Measurements from ENCODE around the gene NXT1. TPM values are rescaled to one million over a fixed set of nuclear protein-coding genes. Genes with fewer than 3 reads are reported as not detected.

The NXT1 gene
- total and polyA plus RNA-seq, 2 donors from 2014 or later, result 17.6 to 21.4 TPM

GRCh38 chr20:23390091-23390774, 39.6 kb downstream of the NXT1 start:
- no peak overlapping the region for H3K4me3 ChIP-seq (ENCODE audit: low read length in 3 of 3)
- H3K9ac ChIP-seq (ENCODE audit: low read length in 3 of 3), result no peak overlapping the region
- no peak for TF ChIP-seq CTCF (IDR thresholded peaks at IDR 0.05; ENCODE audit: borderline replicate concordance, extremely low read depth, insufficient read depth)
- no peak overlapping the region for H3K27ac ChIP-seq (ENCODE audit: low read depth in 2 of 2, low read length in 2 of 2)
- H3K9me3 ChIP-seq (ENCODE audit: control insufficient read depth in 2 of 3, insufficient read depth in 1 of 3, low read length in 3 of 3), result peaks cover 0 to 3% (median 0%) of the 10 kb centered on the region in 3 donors
- H3K27me3 ChIP-seq (ENCODE audit: control insufficient read depth, insufficient read depth, low read length), result no peaks in the 10 kb centered on the region
- FAIRE-seq (no peak), DNase-seq (no peak)
- H3K36me3 ChIP-seq (ENCODE audit: control insufficient read depth in 2 of 3, insufficient read depth in 3 of 3, low read length in 3 of 3), result peaks cover 2 to 29% (median 28%) of the 10 kb centered on the region in 3 donors
- intact Hi-C loops (cut with DNase I), result no loop called here
- no peaks in the 10 kb centered on the region for H3K4me1 ChIP-seq (ENCODE audit: control insufficient read depth in 2 of 3, insufficient read depth in 2 of 3, low read depth in 1 of 3, low read length in 3 of 3)

DNA sequence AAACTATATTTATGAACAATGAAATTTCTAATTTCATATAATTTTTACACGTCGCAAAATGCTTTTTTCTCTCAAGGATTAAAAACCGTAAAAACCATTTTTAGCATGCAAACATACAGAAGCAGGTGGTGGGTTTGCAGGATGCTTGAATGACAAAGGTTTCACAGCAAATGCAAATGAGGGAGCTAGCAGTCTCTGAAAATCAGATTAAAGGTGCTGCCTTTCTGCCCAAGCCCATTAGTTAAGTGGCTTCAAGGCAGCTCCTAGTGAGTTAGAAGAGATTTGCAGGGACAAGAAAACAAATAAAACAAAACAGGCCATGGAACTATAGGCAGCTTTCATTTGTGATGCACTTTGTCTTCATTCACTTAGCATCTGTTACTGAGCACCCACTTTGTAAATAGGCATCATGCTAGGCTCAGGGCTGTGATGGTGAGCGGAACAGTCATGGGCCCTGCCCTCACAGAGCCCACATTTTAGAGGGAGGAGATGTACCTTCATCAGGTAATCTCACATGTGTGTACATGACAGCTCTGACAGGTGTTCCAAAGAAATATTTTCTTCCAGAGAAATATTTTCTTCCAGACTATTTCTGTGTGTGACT, 41.2 kb downstream of the NXT1 start:
- Histone ChIP-seq H3K36me3 (ENCODE audit: control insufficient read depth in 2 of 3, insufficient read depth in 3 of 3, low read length in 3 of 3) (peaks cover 2 to 28% (median 25%) of the 10 kb centered on the region in 3 donors), H3K9ac (ENCODE audit: low read length in 3 of 3) (no peak overlapping the region), H3K4me1 (ENCODE audit: control insufficient read depth in 2 of 3, insufficient read depth in 2 of 3, low read depth in 1 of 3, low read length in 3 of 3) (no peaks in the 10 kb centered on the region), H3K4me3 (ENCODE audit: low read length in 3 of 3) (no peak overlapping the region), H3K27ac (ENCODE audit: low read depth in 2 of 2, low read length in 2 of 2) (no peak overlapping the region), H3K9me3 (ENCODE audit: control insufficient read depth in 2 of 3, insufficient read depth in 1 of 3, low read length in 3 of 3) (peaks cover 0 to 1% (median 0%) of the 10 kb centered on the region in 3 donors), H3K27me3 (ENCODE audit: control insufficient read depth, insufficient read depth, low read length) (no peaks in the 10 kb centered on the region)
- intact Hi-C loops (cut with DNase I), result no loop called here
- no peak for TF ChIP-seq CTCF (IDR thresholded peaks at IDR 0.05; ENCODE audit: borderline replicate concordance, extremely low read depth, insufficient read depth)
- DNase-seq (no peak), FAIRE-seq (no peak)

DNA sequence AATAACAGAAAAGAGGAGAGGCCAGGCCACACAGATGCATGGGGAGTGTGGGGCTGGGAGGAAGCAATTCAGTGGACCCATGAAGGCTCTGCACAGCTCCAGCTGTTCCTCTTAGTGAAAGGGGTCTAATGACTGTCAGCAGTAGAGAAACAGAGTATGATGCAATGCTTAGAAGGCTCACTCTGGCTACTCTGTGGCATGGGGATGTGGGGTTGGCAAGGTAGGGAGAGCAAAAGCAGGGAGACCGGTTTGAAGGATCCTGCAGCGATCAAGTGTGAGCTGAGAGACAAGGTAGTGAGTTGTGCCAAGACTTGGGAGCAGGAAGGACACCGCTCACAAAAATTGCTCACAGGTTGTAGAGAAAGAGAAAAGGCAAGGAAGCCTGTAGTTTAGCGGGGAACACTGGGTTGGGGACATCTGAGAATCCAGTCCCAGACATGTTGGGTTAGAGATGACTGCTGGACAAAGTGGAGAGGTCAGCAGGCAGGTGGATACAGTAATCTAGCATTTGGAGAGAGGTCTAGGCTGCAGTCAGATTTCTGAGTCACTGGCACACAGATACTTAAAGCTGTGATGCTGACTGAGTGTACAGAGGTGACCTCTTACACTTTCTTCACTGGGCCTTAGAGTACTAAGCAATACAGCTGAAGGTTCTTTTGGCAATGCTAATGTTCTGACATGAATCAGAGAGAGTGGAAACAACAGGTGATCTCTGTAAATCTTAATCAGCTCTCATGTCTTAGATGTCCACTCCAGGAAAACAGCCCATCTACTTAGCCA, 43.6 kb downstream of the NXT1 start:
- FAIRE-seq, result no peak
- Histone ChIP-seq H3K9ac (ENCODE audit: low read length in 3 of 3) (no peak overlapping the region), H3K9me3 (ENCODE audit: control insufficient read depth in 2 of 3, insufficient read depth in 1 of 3, low read length in 3 of 3) (no peaks in the 10 kb centered on the region), H3K4me1 (ENCODE audit: control insufficient read depth in 2 of 3, insufficient read depth in 2 of 3, low read depth in 1 of 3, low read length in 3 of 3) (no peaks in the 10 kb centered on the region), H3K4me3 (ENCODE audit: low read length in 3 of 3) (no peak overlapping the region), H3K36me3 (ENCODE audit: control insufficient read depth in 2 of 3, insufficient read depth in 3 of 3, low read length in 3 of 3) (peaks cover 0 to 24% (median 24%) of the 10 kb centered on the region in 3 donors), H3K27ac (ENCODE audit: low read depth in 2 of 2, low read length in 2 of 2) (no peak overlapping the region), H3K27me3 (ENCODE audit: control insufficient read depth, insufficient read depth, low read length) (no peaks in the 10 kb centered on the region)
- TF ChIP-seq CTCF (IDR thresholded peaks at IDR 0.05; ENCODE audit: borderline replicate concordance, extremely low read depth, insufficient read depth), result no peak
- intact Hi-C loops (cut with DNase I), result no loop called here
- no peak for DNase-seq
